ENCODE data around the gene TMEM98.
A peak's percentile ranks its signal among the peaks of the same experiment; 100 is the strongest.
"Not testable (repeated sequence)": the region's sequence is repeated elsewhere in the genome, so short reads cannot be mapped to it uniquely, and the experiment has no call there.

The TMEM98 gene

GRCh38 chr17:32943647-32944191, 15.8 kb downstream of the TMEM98 start:
- DNase-seq, result no peak

GRCh38 chr17:32944248-32945020, 16.5 kb downstream of the TMEM98 start:
- no peak for DNase-seq

- DNase-seq, result no peak
Measured at GRCh38 chr17:32946375-32947135, 18.6 kb downstream of the TMEM98 start.

- DNase-seq, result no peak
Measured at GRCh38 chr17:32947736-32948135, 19.8 kb downstream of the TMEM98 start.

- DNase-seq, result no peak
Measured at GRCh38 chr17:32949181-32949580, 21.2 kb downstream of the TMEM98 start.

- DNase-seq, result not testable (repeated sequence)
Measured at GRCh38 chr17:32952491-32952890, 24.5 kb downstream of the TMEM98 start.

- DNase-seq, result no peak
Measured at GRCh38 chr17:32953045-32953444, 25.1 kb downstream of the TMEM98 start.

GRCh38 chr17:32953857-32954256, 25.9 kb downstream of the TMEM98 start:
- DNase-seq, result no peak

GRCh38 chr17:32954477-32954876, 26.5 kb downstream of the TMEM98 start:
- no peak for DNase-seq

GRCh38 chr17:32955155-32955554, 27.2 kb downstream of the TMEM98 start:
- DNase-seq, result no peak

GRCh38 chr17:32956240-32956970, 28.5 kb downstream of the TMEM98 start:
- DNase-seq, result no peak

GRCh38 chr17:32958418-32958817, 30.5 kb downstream of the TMEM98 start:
- DNase-seq, result no peak

- no peak for DNase-seq
Measured at GRCh38 chr17:32960815-32961214, 32.9 kb downstream of the TMEM98 start.

GRCh38 chr17:32962320-32962711, 34.4 kb downstream of the TMEM98 start:
- no peak for DNase-seq

GRCh38 chr17:32964541-32964940, 36.6 kb downstream of the TMEM98 start:
- no peak for DNase-seq

- DNase-seq, result not testable (repeated sequence)
Measured at GRCh38 chr17:32969231-32969630, 41.3 kb downstream of the TMEM98 start.

- no peak for DNase-seq
Measured at GRCh38 chr17:32970281-32970680, 42.3 kb downstream of the TMEM98 start.

- peak; percentile 16 to 36 for DNase-seq
Measured at GRCh38 chr17:32971171-32971570, 43.2 kb downstream of the TMEM98 start.

- DNase-seq, result no peak
Measured at GRCh38 chr17:32976131-32976530, 48.2 kb downstream of the TMEM98 start.

- no peak for DNase-seq
Measured at GRCh38 chr17:32976605-32977004, 48.7 kb downstream of the TMEM98 start.

GRCh38 chr17:32980230-32980629, 52.3 kb downstream of the TMEM98 start:
- DNase-seq, result no peak

- not testable (repeated sequence) for DNase-seq
Measured at GRCh38 chr17:32981611-32982010, 53.7 kb downstream of the TMEM98 start.

- no peak for DNase-seq
Measured at GRCh38 chr17:32985050-32985756, 57.2 kb downstream of the TMEM98 start.

Measured in activated CD4-positive, alpha-beta T cell treated with anti-CD3 and anti-CD28 coated beads, Interleukin-2, amount 50 U/mL, for 48 hours (primary cell).